Lung (tissue), 12 donors: Measurements from ENCODE around the gene IL6. TPM values are rescaled to one million over a fixed set of nuclear protein-coding genes. Genes with fewer than 3 reads are reported as not detected.

Source experiments
- ATAC-seq: fragments of 200-7000 bp; cut with Tn5 transposase; one replicate; pipeline ENCODE4 v1.9.1; 2020; ENCODE audit warnings: moderate number of reproducible peaks; ENCODE audit not compliant: insufficient read depth, low FRiP score
- DNase-seq, 3 donors: peaks; one replicate each; pipeline ENCODE4 v3.0.0-alpha.2; 2013 to 2017
- H3K27ac ChIP-seq, 2 donors: one replicate each; pipeline ENCODE4 v1.5.1; 2013; ENCODE audit warnings: mild to moderate bottlenecking in 2 of 2, moderate library complexity in 2 of 2, control low read depth in 1 of 2, inconsistent platforms in 1 of 2, low read depth in 1 of 2, low read length in 1 of 2
- H3K27me3 ChIP-seq, 3 donors: one replicate each; pipeline ENCODE4 v1.5.1; 2013; ENCODE audit warnings: low read length in 2 of 3; ENCODE audit not compliant: control insufficient read depth in 3 of 3, insufficient read depth in 3 of 3
- H3K36me3 ChIP-seq, 4 donors: one replicate each; pipeline ENCODE4 v1.5.1; 2013; ENCODE audit warnings: low read length in 4 of 4, mild to moderate bottlenecking in 1 of 4, moderate library complexity in 1 of 4; ENCODE audit not compliant: control insufficient read depth in 4 of 4, insufficient read depth in 4 of 4
- H3K4me1 ChIP-seq, 5 donors: one replicate each; pipeline ENCODE4 v1.5.1; 2013; ENCODE audit warnings: low read length in 5 of 5, mild to moderate bottlenecking in 2 of 5, moderate library complexity in 1 of 5; ENCODE audit not compliant: control insufficient read depth in 5 of 5, insufficient read depth in 5 of 5
- H3K4me3 ChIP-seq: one replicate; pipeline ENCODE4 v1.5.1; 2013; ENCODE audit warnings: mild to moderate bottlenecking, control low read depth, moderate library complexity
- H3K9ac ChIP-seq, 2 donors: one replicate each; pipeline ENCODE4 v1.5.1; 2013; ENCODE audit warnings: low read length in 2 of 2, control low read depth in 1 of 2; ENCODE audit not compliant: insufficient read depth in 1 of 2
- H3K9me3 ChIP-seq, 4 donors: one replicate each; pipeline ENCODE4 v1.5.1; 2013; ENCODE audit warnings: low read length in 3 of 4, mild to moderate bottlenecking in 1 of 4, moderate library complexity in 1 of 4; ENCODE audit not compliant: control insufficient read depth in 4 of 4, insufficient read depth in 3 of 4
- WGBS, 2 donors: extraction: QIAGEN DNeasy Blood & Tissue Kit; methylation state at CpG; one replicate each; pipeline ENCODE4 v1.1.7; 2013; 5-methylcytosine and 5-hydroxymethylcytosine counted together
- polyA plus RNA-seq, 2 donors: library from polyadenylated mRNA; stranded (reverse); fragments of 200-250 nt; gene quantifications; one replicate each; pipeline ENCODE4 v1.2.1, GENCODE V29; 2013
- total RNA-seq, 2 donors: library from RNA; depleted of rRNA in 1 of 2; stranded (reverse); fragments of >200 nt in 1 of 2; gene quantifications; one replicate each; pipeline ENCODE4 v1.2.1, GENCODE V29; 2014 to 2021
- TF ChIP-seq, protein P1 (sequence below): IDR thresholded peaks from 2 replicates; pipeline ENCODE4 v1.5.1; 2012; ENCODE audit warnings: mild to moderate bottlenecking; ENCODE audit errors: control extremely low read depth, extremely low read depth
- donor health status: control.
- donor health status: control.
- donor health status: Bipolar disorder and iron deficiency.
- donor health status: healthy.
- donor health status: DM: yes; HTN: yes; CAD: no.

Gene IL6
- total and polyA plus RNA-seq, 4 donors: 2.7 to 155 (median 12.4) TPM

DNA sequence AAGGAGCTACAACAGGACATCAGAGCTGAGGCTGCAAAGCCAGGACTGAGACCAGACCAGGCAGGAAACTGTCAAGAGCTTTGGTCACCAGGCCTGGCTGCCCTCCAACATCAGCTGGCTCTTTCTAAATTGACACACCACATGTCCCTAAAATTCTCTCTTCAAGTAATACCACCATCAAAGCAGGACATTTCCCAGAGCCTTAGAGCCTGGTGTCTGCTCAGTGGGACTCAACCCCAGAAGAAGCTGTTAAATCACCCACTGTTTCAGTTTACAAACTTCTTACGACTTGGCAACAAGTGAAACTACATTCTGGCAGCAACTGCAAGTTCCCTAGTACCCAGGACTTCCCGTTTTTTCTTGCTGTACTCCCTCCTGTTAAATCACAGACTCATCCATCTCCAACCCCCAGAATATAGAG, 3.8 kb upstream of the IL6 start:
- 0 to 3% methylated on average over 2 of the region's 2 CpGs for WGBS, 2 donors
- Histone ChIP-seq H3K9me3 (no peaks in the 10 kb centered on the region), H3K9ac (peak overlapping the region in 1 of 2 donors; percentile 63), H3K4me3 (no peak overlapping the region), H3K4me1 (peaks cover 3 to 61% (median 23%) of the 10 kb centered on the region in 5 donors), H3K27me3 (no peaks in the 10 kb centered on the region), H3K36me3 (no peaks in the 10 kb centered on the region), H3K27ac (peak overlapping the region in 1 of 2 donors; percentile 73)
- DNase-seq: peak; percentile 79 to 90 (median 84)
- peak; percentile 23 for ATAC-seq
- TF ChIP-seq, protein P1, sequence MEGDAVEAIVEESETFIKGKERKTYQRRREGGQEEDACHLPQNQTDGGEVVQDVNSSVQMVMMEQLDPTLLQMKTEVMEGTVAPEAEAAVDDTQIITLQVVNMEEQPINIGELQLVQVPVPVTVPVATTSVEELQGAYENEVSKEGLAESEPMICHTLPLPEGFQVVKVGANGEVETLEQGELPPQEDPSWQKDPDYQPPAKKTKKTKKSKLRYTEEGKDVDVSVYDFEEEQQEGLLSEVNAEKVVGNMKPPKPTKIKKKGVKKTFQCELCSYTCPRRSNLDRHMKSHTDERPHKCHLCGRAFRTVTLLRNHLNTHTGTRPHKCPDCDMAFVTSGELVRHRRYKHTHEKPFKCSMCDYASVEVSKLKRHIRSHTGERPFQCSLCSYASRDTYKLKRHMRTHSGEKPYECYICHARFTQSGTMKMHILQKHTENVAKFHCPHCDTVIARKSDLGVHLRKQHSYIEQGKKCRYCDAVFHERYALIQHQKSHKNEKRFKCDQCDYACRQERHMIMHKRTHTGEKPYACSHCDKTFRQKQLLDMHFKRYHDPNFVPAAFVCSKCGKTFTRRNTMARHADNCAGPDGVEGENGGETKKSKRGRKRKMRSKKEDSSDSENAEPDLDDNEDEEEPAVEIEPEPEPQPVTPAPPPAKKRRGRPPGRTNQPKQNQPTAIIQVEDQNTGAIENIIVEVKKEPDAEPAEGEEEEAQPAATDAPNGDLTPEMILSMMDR: no peak

DNA sequence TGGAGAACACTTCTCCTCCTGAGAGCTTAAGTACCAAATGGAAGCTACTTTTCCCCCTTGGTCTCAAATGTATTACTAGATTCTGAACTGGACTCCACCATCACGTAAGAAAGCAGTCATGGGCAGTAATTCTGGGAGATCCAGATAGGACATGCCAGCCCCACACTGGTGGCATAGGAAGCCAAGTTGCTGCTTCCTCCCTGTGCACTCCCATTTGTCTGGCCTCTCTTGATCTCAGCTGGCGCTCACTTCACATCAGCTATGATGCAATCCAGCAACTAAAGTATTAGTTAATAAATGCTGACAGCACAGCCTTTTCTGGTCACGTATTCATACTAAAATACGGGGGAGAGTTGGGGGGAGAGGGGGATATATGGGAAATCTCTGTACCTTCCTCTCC, 3.4 kb upstream of the IL6 start:
- H3K27ac ChIP-seq: peak overlapping the region in 1 of 2 donors; percentile 73
- H3K36me3 ChIP-seq: no peaks in the 10 kb centered on the region
- peak; percentile 38 for ATAC-seq
- H3K9me3 ChIP-seq: no peaks in the 10 kb centered on the region
- no peak overlapping the region for H3K9ac ChIP-seq
- peak; percentile 76 to 92 (median 81) for DNase-seq
- H3K4me3 ChIP-seq: no peak overlapping the region
- TF ChIP-seq, protein P1: no peak
- 24 to 30% methylated on average over 4 of the region's 4 CpGs for WGBS, 2 donors
- H3K4me1 ChIP-seq: peaks cover 3 to 62% (median 23%) of the 10 kb centered on the region in 5 donors
- H3K27me3 ChIP-seq: no peaks in the 10 kb centered on the region

DNA sequence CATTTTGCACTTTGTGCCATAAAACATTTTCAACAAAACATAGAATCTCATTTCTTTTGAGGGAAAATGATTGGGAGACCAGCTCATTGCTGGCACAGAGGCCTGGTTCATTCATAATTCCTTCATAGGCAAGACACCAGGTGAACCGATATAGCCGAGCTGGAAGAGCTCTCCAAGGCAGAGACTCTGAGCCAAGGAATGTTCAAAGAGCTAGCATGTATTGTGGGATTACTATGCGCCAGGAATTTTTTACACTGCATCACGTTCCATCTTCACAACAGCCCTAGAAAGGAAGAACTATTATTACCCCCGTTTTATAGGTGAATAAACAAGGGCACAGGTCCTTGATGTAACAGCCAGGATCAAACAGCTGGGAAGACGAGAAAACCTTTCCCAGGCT, 2.1 kb upstream of the IL6 start:
- WGBS, 2 donors: 79 to 91% methylated on average over 6 of the region's 6 CpGs
- Histone ChIP-seq H3K27me3 (no peaks in the 10 kb centered on the region), H3K4me3 (no peak overlapping the region), H3K9me3 (no peaks in the 10 kb centered on the region), H3K27ac (no peak overlapping the region), H3K9ac (no peak overlapping the region), H3K4me1 (peaks cover 3 to 62% (median 23%) of the 10 kb centered on the region in 5 donors), H3K36me3 (no peaks in the 10 kb centered on the region)
- ATAC-seq: no peak
- TF ChIP-seq, protein P1: no peak
- DNase-seq: peak in 1 of 3 donors; percentile 17

DNA sequence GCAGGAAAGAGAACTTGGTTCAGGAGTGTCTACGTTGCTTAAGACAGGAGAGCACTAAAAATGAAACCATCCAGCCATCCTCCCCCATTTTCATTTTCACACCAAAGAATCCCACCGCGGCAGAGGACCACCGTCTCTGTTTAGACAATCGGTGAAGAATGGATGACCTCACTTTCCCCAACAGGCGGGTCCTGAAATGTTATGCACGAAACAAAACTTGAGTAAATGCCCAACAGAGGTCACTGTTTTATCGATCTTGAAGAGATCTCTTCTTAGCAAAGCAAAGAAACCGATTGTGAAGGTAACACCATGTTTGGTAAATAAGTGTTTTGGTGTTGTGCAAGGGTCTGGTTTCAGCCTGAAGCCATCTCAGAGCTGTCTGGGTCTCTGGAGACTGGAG, 1.4 kb upstream of the IL6 start:
- no peak for ATAC-seq
- no peak overlapping the region for H3K9ac ChIP-seq
- no peaks in the 10 kb centered on the region for H3K36me3 ChIP-seq
- DNase-seq: peak in 2 of 3 donors; percentile 58 to 67
- H3K9me3 ChIP-seq: no peaks in the 10 kb centered on the region
- TF ChIP-seq, protein P1: no peak
- WGBS, 2 donors: 57 to 62% methylated on average over 9 of the region's 9 CpGs
- H3K4me1 ChIP-seq: peaks cover 3 to 62% (median 23%) of the 10 kb centered on the region in 5 donors
- H3K27me3 ChIP-seq: no peaks in the 10 kb centered on the region
- H3K27ac ChIP-seq: no peak overlapping the region
- H3K4me3 ChIP-seq: no peak overlapping the region
